Natural killer cell (primary cell): ENCODE results near the gene YIF1A. TPM values are rescaled to one million over a fixed set of nuclear protein-coding genes. Genes with fewer than 3 reads are reported as not detected.

ENCODE experiments used
- ATAC-seq, 3 donors: fragments of 150-1000 bp in 2 of 3; fragments of 200-7000 bp in 1 of 3; cut with Tn5 transposase; 1 replicate in 1 of 3; 2 replicates in 2 of 3; pipeline ENCODE4 v1.10.0; 2021; ENCODE audit warnings: mild to moderate bottlenecking in 2 of 3, moderate library complexity in 2 of 3
- DNase-seq, 2 donors: peaks; one replicate each; pipeline versions ENCODE4 v3.0.0 to v3.0.0-alpha.2; 2013 to 2021; ENCODE audit warnings: mixed read lengths in 1 of 2
- H3K27ac ChIP-seq: one replicate; pipeline ENCODE4 v1.5.1; 2013; ENCODE audit warnings: mild to moderate bottlenecking, low read length
- H3K27me3 ChIP-seq: one replicate; pipeline ENCODE4 v1.6.1; 2013; ENCODE audit warnings: low read length; ENCODE audit not compliant: control insufficient read depth, insufficient read depth
- H3K36me3 ChIP-seq: one replicate; pipeline ENCODE4 v1.6.1; 2013; ENCODE audit warnings: low read length; ENCODE audit not compliant: control insufficient read depth, insufficient read depth
- H3K4me1 ChIP-seq: one replicate; pipeline ENCODE4 v1.6.1; 2013; ENCODE audit warnings: low read length; ENCODE audit not compliant: control insufficient read depth, insufficient read depth
- H3K4me3 ChIP-seq: one replicate; pipeline ENCODE4 v1.5.1; 2013; ENCODE audit warnings: low read length
- H3K9me3 ChIP-seq: one replicate; pipeline ENCODE4 v1.6.1; 2013; ENCODE audit warnings: low read length; ENCODE audit not compliant: control insufficient read depth, insufficient read depth
- H3K27ac Mint-ChIP-seq, 2 donors: one replicate each; pipeline ENCODE4 v1.8.0; 2022; ENCODE audit warnings: mild to moderate bottlenecking in 2 of 2, mixed read lengths in 2 of 2, moderate library complexity in 1 of 2
- H3K27me3 Mint-ChIP-seq, 2 donors: one replicate each; pipeline ENCODE4 v1.8.0; 2022; ENCODE audit warnings: low read depth in 2 of 2, mixed read lengths in 2 of 2
- H3K36me3 Mint-ChIP-seq: one replicate; pipeline ENCODE4 v1.8.0; 2022; ENCODE audit warnings: mixed read lengths
- H3K4me1 Mint-ChIP-seq, 2 donors: one replicate each; pipeline ENCODE4 v1.8.0; 2022; ENCODE audit warnings: mixed read lengths in 2 of 2
- H3K4me3 Mint-ChIP-seq: one replicate; pipeline ENCODE4 v1.8.0; 2022; ENCODE audit warnings: mild to moderate bottlenecking, moderate library complexity, mixed read lengths
- H3K9me3 Mint-ChIP-seq, 2 donors: one replicate each; pipeline ENCODE4 v1.8.0; 2022; ENCODE audit warnings: mixed read lengths in 2 of 2
- WGBS: methylation state at CpG from one replicate; pipeline ENCODE4 v1.1.7; 2013; ENCODE audit warnings: missing lambda C conversion rate; ENCODE audit not compliant: insufficient coverage; 5-methylcytosine and 5-hydroxymethylcytosine counted together
- intact Hi-C: fragments of 100-400 bp; cut with micrococcal nuclease; formaldehyde crosslinking; loops from one replicate; pipeline ENCODE4 v1.14.2; 2022
- total RNA-seq, 4 donors: library from RNA; stranded (reverse); fragments of 120-200 nt in 1 of 4; gene quantifications; one replicate each; pipeline versions ENCODE4 v1.2.3 to v1.2.4, GENCODE V29; 2013 to 2022
- TF ChIP-seq, protein P1 (sequence below): fragments of 200-600 bp; IDR thresholded peaks from one replicate; pipeline ENCODE4 v1.8.0; 2022; ENCODE audit warnings: antibody characterized with exemption

The YIF1A gene
- total RNA-seq, 3 donors from 2014 or later (not counting 1 experiment from before 2014, with no cell fraction given) = 21.9 to 28.5 (median 23.6) TPM

DNA sequence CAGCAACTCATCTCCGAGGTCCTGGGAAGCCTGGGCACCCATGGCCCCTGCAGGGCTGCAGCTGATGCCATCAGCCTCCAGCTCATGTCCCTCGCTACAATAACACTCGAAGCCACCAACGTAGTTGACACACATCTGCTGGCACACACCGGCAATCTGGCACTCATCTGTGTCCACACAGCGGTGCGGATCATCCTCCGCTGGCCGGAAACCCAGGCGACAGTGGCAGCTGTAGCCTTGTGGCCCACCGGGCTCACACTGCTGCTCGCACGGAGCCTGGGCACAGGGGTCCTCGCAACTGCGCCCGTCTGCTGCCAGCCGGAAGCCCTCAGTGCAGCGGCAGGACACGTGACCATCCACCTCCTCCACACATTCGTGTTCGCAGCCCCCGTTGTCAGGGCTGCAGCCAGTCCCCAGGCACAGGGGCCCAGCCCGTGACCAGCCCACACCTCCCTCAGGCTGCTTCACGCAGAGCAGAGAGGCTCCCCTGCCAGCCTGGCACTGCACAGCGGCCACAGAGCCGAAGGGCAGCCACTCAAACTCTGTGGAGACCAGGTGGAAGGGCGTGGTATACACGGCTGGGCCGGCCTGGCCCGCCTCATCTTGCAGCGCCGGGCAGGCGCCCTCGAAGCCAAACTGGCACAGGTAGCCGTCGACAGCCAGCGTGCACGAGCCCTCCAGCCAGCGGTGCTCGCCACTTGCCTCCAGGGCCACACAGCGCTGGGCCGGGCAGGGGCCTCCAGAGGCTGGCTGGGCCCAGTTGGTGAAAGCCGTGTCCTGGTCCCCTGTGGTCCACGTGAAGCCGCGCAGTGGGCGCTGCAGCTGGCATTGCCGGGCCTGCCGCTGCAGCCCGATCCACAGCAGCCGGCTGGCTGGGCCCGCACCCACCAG is 27.2 kb upstream of the YIF1A start:
- H3K36me3 Mint-ChIP-seq = no peaks in the 10 kb centered on the region
- no peak overlapping the region for H3K4me3 Mint-ChIP-seq
- no peak overlapping the region for H3K27ac Mint-ChIP-seq
- peaks cover 24 to 28% of the 10 kb centered on the region in 2 donors for H3K27me3 Mint-ChIP-seq
- peak in 1 of 2 donors; percentile 50 for DNase-seq
- intact Hi-C loops = no loop called here
- H3K27ac ChIP-seq = no peak overlapping the region
- WGBS = 92% methylated on average over 52 of the region's 52 CpGs
- TF ChIP-seq, protein P1, sequence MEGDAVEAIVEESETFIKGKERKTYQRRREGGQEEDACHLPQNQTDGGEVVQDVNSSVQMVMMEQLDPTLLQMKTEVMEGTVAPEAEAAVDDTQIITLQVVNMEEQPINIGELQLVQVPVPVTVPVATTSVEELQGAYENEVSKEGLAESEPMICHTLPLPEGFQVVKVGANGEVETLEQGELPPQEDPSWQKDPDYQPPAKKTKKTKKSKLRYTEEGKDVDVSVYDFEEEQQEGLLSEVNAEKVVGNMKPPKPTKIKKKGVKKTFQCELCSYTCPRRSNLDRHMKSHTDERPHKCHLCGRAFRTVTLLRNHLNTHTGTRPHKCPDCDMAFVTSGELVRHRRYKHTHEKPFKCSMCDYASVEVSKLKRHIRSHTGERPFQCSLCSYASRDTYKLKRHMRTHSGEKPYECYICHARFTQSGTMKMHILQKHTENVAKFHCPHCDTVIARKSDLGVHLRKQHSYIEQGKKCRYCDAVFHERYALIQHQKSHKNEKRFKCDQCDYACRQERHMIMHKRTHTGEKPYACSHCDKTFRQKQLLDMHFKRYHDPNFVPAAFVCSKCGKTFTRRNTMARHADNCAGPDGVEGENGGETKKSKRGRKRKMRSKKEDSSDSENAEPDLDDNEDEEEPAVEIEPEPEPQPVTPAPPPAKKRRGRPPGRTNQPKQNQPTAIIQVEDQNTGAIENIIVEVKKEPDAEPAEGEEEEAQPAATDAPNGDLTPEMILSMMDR = no peak
- no peaks in the 10 kb centered on the region for H3K36me3 ChIP-seq
- H3K4me1 Mint-ChIP-seq = peaks cover 18 to 43% of the 10 kb centered on the region in 2 donors
- H3K4me3 ChIP-seq = no peak overlapping the region
- peaks cover 45% of the 10 kb centered on the region for H3K4me1 ChIP-seq
- H3K9me3 Mint-ChIP-seq = no peaks in the 10 kb centered on the region
- ATAC-seq = no peak
- no peaks in the 10 kb centered on the region for H3K27me3 ChIP-seq
- H3K9me3 ChIP-seq = no peaks in the 10 kb centered on the region

DNA sequence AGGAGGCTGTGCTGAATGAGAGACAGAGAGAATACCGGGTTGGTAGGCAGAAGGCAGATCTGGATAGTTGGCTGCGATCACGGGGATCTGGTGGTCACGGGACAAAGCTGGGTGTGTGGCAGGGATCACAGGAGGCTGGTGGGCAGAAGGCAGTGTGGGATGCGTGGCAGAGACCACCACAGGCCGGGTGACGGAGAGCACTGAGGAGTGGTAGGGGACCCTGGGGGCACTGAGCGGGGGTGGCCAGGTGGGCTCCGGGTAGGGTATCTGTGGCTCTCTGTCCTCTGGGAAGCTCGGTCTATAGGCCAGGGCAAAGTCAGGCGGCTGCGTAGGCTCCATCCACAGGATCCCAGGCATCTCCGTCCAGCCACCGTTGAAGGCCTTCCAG is 26.5 kb upstream of the YIF1A start:
- Mint-ChIP-seq H3K36me3 (no peaks in the 10 kb centered on the region), H3K4me3 (peak overlapping the region; percentile 57), H3K4me1 (peaks cover 18 to 43% of the 10 kb centered on the region in 2 donors), H3K27me3 (peaks cover 24 to 28% of the 10 kb centered on the region in 2 donors), H3K9me3 (no peaks in the 10 kb centered on the region), H3K27ac (peak overlapping the region in 1 of 2 donors; percentile 22)
- ATAC-seq (no peak), DNase-seq (no peak)
- no peak overlapping the region for H3K27ac ChIP-seq
- H3K4me3 ChIP-seq = no peak overlapping the region
- no peaks in the 10 kb centered on the region for H3K36me3 ChIP-seq
- intact Hi-C loops = no loop called here
- peaks cover 45% of the 10 kb centered on the region for H3K4me1 ChIP-seq
- no peaks in the 10 kb centered on the region for H3K27me3 ChIP-seq
- no peaks in the 10 kb centered on the region for H3K9me3 ChIP-seq
- WGBS = 97% methylated on average over 14 of the region's 14 CpGs
- TF ChIP-seq, protein P1 = no peak

DNA sequence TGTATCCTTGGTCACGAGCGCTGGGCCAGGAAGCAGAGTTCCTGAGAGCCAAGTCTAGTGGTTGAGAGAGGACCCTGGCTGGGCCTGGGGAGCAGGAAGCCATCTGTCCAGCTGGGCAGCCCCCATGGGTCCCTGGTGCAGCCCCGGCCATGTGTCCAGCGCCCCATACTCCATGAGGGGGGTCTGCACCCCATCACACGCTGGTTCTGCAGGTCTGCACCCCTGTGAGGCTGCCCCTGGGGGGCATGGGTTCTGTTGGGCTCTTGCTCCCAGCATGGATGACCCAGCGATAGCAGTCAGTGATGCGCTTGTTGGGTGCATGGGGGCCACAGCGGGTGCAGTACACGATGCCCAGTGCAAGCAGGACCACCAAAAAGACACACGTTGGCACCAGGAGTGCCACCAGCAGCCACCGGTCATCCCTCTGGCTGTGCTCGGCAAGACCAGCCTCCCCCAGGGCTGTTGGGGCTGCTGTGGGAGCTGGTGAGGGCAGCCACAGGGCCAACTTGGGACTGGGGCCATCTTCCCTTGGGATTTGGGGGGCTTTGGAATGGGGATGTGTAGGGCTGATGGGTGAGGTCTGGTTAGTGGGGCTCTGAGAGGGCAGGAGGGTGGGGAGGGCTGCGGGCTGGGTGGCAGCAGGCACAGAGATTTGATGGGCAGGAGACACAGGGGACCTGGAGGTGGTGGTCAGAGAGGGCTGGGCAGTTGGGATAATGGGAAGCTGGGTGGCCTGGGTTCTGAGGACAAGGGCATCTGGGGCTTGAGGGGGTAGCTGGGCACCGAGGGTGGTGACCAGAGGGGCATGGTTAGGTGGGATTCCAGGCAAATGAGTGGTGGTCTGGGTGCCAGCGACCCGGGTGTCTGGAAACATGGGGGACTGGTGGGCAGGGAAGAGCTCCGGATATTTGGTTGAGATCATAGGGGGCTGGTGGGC is 25.9 kb upstream of the YIF1A start:
- Histone ChIP-seq H3K27ac (no peak overlapping the region), H3K36me3 (no peaks in the 10 kb centered on the region), H3K4me3 (no peak overlapping the region), H3K9me3 (no peaks in the 10 kb centered on the region), H3K27me3 (no peaks in the 10 kb centered on the region), H3K4me1 (peaks cover 45% of the 10 kb centered on the region)
- intact Hi-C loops = no loop called here
- WGBS = 91% methylated on average over 17 of the region's 17 CpGs
- H3K27ac Mint-ChIP-seq = peak overlapping the region in 1 of 2 donors; percentile 73
- DNase-seq (no peak), ATAC-seq (no peak)
- no peaks in the 10 kb centered on the region for H3K36me3 Mint-ChIP-seq
- H3K4me3 Mint-ChIP-seq = peak overlapping the region; percentile 57
- peaks cover 18 to 43% of the 10 kb centered on the region in 2 donors for H3K4me1 Mint-ChIP-seq
- peaks cover 23 to 24% of the 10 kb centered on the region in 2 donors for H3K27me3 Mint-ChIP-seq
- H3K9me3 Mint-ChIP-seq = no peaks in the 10 kb centered on the region
- TF ChIP-seq, protein P1 = no peak
